ENCODE measurements around the gene SPEM3. TPM values are rescaled to one million over a fixed set of nuclear protein-coding genes. Genes with fewer than 3 reads are reported as not detected.

Gene SPEM3
- total and polyA plus RNA-seq, 12 donors: not detected

- no peaks in the 10 kb centered on the region for H3K36me3 ChIP-seq (replicated peaks in 1 of 2)
- intact Hi-C loops (cut with DNase I): no loop called here
- no peak for DNase-seq
- H3K4me3 ChIP-seq: no peak overlapping the region
- H3K27ac ChIP-seq: no peak overlapping the region
- H3K4me1 ChIP-seq (replicated peaks in 1 of 2): no peaks in the 10 kb centered on the region
- TF ChIP-seq CTCF (IDR thresholded peaks at IDR 0.05) (no peak), POLR2A (IDR thresholded peaks at IDR 0.05) (no peak)
- H3K27me3 ChIP-seq: no peaks in the 10 kb centered on the region
- 90 to 94% (median 91%) methylated on average over 12 to 29 of the region's 29 CpGs for WGBS, 4 donors
- no peaks in the 10 kb centered on the region for H3K9me3 ChIP-seq (replicated peaks in 1 of 3)
Measured at GRCh38 chr17:7426896-7427489, 1.7 kb upstream of the SPEM3 start.

GRCh38 chr17:7427549-7427948 lies 1.1 kb upstream of the SPEM3 start:
- no peaks in the 10 kb centered on the region for H3K4me1 ChIP-seq (replicated peaks in 1 of 2)
- no peak overlapping the region for H3K27ac ChIP-seq

GRCh38 chr17:7429722-7430121 lies 1.1 kb downstream of the SPEM3 start:
- H3K27ac ChIP-seq: no peak overlapping the region
- intact Hi-C loops (cut with DNase I): loop anchor here in 1 of 2 donors (5.0 kb wide), 1 partner anchor 72 kb away; the partner anchor contains the start of gene TMEM95
- 90 to 94% (median 92%) methylated on average over 10 of the region's 10 CpGs for WGBS, 4 donors
- H3K4me3 ChIP-seq: no peak overlapping the region
- H3K4me1 ChIP-seq (replicated peaks in 1 of 2): peaks cover under 1 to 2% of the 10 kb centered on the region in 2 donors
- no peaks in the 10 kb centered on the region for H3K27me3 ChIP-seq
- H3K9me3 ChIP-seq (replicated peaks in 1 of 3): no peaks in the 10 kb centered on the region
- TF ChIP-seq POLR2A (IDR thresholded peaks at IDR 0.05) (no peak), CTCF (IDR thresholded peaks at IDR 0.05) (no peak)
- no peaks in the 10 kb centered on the region for H3K36me3 ChIP-seq (replicated peaks in 1 of 2)
- DNase-seq: no peak

More at GRCh38 chr17:7427549-7427948, 1.1 kb upstream of the SPEM3 start:
- no peaks in the 10 kb centered on the region for H3K36me3 ChIP-seq (replicated peaks in 1 of 2)
- TF ChIP-seq POLR2A (IDR thresholded peaks at IDR 0.05) (no peak), CTCF (IDR thresholded peaks at IDR 0.05) (no peak)
- 88 to 92% (median 90%) methylated on average over 6 to 7 of the region's 7 CpGs for WGBS, 4 donors
- no peaks in the 10 kb centered on the region for H3K9me3 ChIP-seq (replicated peaks in 1 of 3)
- H3K4me3 ChIP-seq: no peak overlapping the region
- DNase-seq: no peak
- intact Hi-C loops (cut with DNase I): no loop called here
- no peaks in the 10 kb centered on the region for H3K27me3 ChIP-seq

- intact Hi-C loops (cut with DNase I): loop anchor here in 1 of 2 donors (5.0 kb wide), 1 partner anchor 74 kb away; the partner anchor contains the start of gene TMEM95
- H3K4me3 ChIP-seq: no peak overlapping the region
- H3K27me3 ChIP-seq: no peaks in the 10 kb centered on the region
- 83 to 92% (median 86%) methylated on average over 1 of the region's 1 CpG for WGBS, 4 donors
- no peak overlapping the region for H3K27ac ChIP-seq
- TF ChIP-seq POLR2A (IDR thresholded peaks at IDR 0.05): no peak
- TF ChIP-seq CTCF (IDR thresholded peaks at IDR 0.05): no peak
- no peaks in the 10 kb centered on the region for H3K36me3 ChIP-seq (replicated peaks in 1 of 2)
- no peak for DNase-seq
- peaks cover 7 to 13% of the 10 kb centered on the region in 2 donors for H3K4me1 ChIP-seq (replicated peaks in 1 of 2)
- H3K9me3 ChIP-seq (replicated peaks in 1 of 3): no peaks in the 10 kb centered on the region
Measured at GRCh38 chr17:7431231-7431630, 2.6 kb downstream of the SPEM3 start.
